HS-5 (cell line): ENCODE measurements around the gene SMIM5.

Source experiments
- DNase-seq: peaks from one replicate; pipeline ENCODE4 v3.0.0-alpha.2; 2012; ENCODE audit warnings: low read depth

Gene SMIM5

GRCh38 chr17:75603123-75603522 is 30.1 kb upstream of the SMIM5 start:
- no peak for DNase-seq

GRCh38 chr17:75604034-75604695 is 29.1 kb upstream of the SMIM5 start:
- no peak for DNase-seq

DNA sequence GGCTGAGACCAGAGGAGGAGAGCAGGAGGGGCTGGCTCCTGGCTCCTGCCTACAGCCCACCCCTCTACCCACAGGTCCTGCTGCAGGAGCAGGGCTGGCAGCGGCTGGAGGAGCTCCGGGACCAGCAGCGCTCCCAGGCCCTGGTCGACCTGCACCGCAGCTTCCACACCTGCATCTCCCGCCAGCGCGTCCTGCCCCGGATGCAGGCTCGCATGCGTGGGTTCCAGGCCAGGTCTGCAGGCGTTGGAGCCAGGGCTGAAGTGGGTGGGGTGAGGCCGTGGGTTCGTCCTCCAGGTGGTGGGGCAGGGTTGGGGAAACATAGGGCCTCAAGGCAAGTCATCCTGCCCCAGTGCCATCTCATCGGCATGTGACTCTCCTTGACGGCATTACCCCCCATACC is 27.4 kb upstream of the SMIM5 start:
- no peak for DNase-seq

DNA sequence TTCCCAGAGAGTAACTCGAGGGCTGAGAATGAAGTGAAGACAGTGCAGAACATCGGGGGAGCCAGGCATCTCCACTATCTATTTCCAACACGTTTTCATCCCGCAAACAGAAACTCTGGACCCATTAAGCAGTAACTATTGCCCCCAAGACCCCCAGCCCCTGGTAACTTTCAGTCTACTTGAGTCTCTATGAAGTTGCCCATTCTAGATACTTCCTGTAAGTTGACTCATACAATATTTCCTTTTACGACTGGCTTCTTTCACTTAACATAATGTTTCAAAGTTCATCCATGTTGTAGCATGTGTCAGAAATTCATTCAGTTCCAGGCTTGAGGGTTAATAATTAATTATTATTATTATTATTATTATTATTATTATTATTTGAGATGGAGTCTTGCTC is 26.1 kb upstream of the SMIM5 start:
- no peak for DNase-seq

- no peak for DNase-seq
These were observed 22.9 kb upstream of the SMIM5 start for GRCh38 chr17:75610103-75610984.

- no peak for DNase-seq
These were observed 21.3 kb upstream of the SMIM5 start for GRCh38 chr17:75611851-75612429.

DNA sequence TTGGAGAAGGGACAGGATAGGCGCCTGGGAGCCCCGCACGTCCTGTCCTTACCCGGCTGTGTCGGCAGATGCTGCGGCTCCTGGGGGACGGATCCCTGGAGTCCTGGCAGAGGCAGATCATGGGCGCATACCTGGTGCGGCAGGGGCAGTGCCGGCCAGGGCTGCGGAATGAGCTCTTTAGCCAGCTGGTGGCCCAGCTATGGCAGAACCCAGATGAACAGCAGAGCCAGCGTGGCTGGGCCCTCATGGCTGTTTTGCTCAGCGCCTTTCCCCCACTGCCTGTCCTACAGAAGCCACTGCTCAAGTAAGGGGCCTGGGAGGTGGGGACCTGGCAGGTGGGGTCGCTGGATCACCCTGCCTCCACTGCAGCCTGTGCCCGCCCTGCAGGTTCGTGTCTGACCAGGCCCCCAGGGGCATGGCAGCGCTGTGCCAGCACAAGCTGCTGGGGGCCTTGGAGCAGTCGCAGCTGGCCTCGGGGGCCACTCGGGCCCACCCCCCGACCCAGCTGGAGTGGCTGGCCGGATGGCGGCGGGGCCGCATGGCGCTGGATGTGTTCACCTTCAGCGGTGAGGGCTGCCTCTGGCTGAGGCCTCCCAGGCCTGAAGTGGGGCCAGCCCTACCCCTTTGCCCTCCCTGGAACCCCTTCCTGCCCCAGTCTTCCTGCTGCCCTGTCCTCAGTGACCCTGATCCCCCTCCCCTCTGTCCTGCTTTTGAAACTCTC is 20.2 kb upstream of the SMIM5 start:
- DNase-seq = no peak

DNA sequence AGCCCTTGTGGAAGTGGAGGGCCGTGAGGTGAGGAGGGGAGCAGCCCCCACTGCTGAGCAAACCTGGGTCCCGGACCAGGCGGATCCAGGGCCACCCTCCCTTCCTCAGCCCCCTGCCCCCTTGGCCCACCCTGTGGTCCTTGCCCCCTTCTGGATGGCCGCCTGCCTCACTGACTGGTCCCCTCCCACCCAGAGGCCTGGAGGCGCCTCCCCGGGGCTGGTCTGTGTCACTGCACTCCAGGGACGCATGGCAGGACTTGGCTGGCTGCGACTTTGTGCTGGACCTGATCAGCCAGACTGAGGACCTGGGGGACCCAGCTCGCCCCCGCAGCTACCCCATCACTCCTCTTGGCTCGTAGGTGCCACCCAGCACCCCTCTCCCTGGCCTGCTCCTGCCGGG is 19.2 kb upstream of the SMIM5 start:
- no peak for DNase-seq

DNA sequence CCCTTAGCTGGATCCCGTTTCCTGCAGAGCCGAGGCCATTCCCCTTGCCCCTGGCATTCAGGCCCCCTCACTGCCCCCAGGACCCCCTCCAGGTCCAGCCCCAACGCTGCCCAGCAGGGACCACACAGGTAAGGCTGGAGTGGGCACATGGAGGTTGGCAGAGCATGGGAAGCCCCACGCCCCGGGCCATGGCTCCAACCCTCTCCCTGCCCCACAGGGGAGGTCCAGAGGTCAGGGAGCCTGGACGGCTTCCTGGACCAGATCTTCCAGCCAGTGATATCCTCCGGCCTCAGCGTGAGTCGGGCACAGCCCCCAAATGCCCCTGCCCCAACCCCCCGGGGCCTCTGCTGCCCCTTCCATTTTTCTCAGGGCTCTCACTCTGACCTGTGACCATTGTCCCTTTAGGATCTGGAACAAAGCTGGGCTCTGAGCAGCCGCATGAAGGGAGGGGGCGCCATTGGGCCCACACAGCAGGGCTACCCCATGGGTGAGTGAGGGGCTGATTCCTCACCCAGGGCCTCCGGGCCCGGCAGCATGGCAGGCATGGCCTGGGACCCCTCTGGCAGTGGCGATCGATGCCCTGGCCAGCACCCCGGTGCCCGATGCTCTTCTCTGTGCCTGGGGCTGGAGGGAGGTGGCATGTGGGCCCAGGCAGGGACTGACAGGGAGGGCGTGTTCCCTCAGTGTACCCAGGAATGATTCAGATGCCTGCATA is 18.5 kb upstream of the SMIM5 start:
- no peak for DNase-seq

GRCh38 chr17:75615301-75615700 is 17.9 kb upstream of the SMIM5 start:
- DNase-seq = no peak

DNA sequence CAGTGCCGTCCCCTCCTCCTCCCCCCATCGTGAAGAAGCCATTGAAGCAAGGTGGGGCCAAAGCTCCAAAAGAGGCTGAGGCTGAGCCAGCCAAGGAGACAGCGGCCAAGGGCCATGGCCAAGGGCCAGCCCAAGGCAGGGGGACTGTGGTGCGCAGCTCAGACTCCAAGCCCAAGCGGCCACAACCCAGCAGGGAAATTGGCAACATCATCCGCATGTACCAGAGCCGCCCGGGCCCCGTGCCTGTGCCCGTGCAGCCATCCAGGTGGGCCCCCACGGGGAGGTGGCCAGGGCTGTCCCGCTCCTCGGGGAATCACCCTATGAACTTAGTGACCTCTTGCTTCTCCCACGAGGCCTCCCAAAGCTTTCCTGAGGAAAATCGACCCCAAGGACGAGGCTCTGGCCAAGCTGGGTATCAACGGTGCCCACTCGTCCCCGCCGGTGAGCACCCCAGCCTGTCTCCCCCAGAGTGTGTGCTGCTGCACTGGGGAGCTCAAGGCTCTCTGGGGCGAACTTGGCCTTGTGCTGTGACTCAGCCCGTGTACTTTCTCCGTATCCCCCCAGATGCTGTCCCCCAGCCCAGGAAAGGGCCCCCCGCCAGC is 16.6 kb upstream of the SMIM5 start:
- no peak for DNase-seq

DNA sequence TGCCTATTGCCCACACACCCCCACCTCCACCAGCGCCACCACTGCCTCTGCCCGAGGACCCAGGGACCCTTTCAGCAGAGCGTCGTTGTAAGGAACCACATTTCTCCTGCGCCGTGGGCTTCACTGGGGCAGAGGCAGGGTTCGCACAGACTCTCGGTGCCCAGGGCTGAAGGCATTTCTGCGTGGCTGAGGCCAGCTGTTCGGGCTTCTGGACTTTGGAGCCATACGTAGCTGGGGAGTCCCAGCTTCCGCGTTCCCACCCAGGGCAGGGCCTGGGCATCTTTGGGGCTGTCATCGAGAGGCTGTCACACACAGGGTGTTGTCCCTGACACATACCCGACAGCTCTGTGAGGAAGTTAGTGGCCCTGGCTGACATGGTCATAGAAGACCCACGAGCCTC is 16.0 kb upstream of the SMIM5 start:
- DNase-seq = no peak

DNA sequence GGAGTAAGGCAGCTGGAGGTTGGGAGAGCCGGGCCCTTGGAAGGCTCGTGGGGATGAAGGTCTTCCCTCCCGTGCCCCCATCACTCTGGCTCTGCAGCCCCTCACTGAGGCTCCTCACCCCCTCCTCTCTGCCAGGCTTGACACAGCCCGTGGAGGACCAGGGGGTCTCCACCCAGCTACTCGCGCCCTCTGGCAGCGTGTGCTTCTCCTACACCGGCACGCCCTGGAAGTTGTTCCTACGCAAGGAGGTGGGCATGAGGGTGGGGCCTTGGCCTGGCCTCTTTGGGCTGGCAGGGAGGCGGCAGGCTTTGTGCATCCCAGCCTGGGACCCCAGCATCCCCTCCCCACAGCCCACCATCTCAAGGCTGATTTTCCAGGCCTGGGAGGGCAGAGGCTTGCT is 15.6 kb upstream of the SMIM5 start:
- no peak for DNase-seq

DNA sequence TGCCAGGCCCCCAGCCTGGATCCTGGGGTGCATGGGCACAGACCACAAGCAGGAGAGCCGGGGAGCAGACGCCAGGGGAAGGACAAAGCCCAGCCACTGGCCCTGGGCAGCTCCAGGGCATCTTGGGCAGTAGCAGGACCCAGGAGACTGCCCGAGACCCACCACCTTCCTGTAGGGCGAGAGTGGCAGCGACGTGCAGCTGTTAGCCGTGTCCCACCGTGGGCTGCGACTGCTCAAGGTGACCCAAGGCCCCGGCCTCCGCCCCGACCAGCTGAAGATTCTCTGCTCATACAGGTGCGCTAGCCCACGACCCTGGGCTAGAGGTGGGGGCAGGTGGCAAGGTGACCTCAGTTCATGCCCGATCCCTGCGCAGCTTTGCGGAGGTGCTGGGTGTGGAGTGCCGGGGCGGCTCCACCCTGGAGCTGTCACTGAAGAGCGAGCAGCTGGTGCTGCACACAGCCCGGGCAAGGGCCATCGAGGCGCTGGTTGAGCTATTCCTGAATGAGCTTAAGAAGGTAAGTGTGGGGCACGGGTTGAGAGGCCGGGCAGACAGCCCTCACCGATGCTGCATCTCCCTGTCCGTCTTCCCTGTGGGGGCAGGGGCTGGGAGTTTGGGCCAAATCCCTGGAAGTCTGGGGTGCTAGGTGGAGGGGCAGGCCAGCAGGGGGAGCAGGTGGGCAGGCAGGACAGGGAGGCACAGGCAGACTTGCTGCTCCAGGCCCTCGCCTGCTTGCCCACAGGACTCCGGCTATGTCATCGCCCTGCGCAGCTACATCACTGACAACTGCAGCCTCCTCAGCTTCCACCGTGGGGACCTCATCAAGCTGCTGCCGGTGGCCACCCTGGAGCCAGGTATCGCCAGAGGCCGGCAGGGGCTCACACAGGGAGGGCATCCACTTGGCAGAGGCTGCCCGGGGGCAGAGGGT is 13.5 kb upstream of the SMIM5 start:
- DNase-seq = no peak

GRCh38 chr17:75621489-75621888 is 11.7 kb upstream of the SMIM5 start:
- no peak for DNase-seq

DNA sequence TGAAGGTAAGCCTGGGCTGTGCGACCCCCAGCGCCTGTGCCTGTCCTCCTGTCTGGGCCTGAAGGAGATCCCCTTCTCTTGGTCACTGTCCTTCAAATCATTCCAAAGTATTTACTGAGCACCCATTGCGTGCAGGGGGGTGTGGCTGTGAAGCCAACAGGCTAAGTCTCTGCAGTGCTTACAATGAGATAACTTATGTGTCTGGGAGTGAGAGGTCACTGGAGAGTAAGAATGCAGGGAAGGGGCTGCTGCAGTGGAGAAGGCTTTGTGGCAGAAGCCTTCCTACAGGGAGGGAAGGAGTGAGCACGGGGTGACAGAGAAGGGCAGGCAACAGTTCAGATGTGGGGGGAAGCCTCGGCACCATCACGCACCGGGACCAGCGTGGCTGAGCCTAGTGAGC is 11.2 kb upstream of the SMIM5 start:
- no peak for DNase-seq

GRCh38 chr17:75622771-75623273 is 10.4 kb upstream of the SMIM5 start:
- no peak for DNase-seq

DNA sequence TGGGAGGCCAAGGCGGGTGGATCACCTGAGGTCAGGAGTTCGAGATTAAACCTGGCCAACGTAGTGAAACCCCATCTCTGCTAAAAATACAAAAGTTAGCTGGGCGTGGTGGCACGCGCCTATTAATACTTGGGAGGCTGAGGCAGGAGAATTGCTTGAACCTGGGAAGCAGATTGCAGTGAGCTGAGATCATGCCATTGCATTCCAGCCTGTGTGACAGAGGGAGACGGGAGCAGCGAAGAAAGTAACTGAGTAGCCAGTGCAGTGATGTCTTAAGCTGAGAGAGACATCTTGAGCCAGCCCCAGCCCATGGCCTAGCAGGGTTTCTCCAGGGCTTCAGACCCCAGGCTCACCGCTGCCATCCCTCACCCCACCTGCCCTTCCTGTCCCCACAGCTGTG is 9.8 kb upstream of the SMIM5 start:
- no peak for DNase-seq

GRCh38 chr17:75624021-75624420 is 9.2 kb upstream of the SMIM5 start:
- no peak for DNase-seq

DNA sequence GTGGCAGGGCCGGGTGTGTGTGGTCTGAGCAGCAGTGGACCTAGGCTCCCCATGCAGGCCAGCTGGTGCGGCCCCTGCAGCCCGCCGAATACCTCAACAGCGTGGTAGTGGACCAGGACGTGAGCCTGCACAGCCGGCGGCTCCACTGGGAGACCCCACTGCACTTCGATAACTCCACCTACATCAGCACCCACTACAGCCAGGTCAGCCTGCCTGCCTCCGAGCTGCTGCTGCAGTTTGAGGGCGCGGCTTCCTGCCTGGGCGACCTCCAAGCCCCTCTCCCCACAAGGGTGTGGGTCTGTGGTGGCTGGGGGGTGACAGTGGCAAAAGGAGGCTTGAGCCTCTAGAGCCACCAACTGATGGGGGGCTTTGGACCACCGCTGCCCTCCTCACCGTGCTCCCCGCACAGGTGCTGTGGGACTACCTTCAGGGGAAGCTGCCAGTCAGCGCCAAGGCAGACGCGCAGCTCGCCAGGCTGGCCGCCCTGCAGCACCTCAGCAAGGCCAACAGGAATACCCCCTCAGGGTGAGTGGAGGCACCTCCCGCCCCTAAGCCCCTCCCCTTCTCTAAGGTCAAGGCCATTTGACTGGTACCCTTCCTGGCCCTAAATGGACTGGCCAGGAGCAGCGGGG is 8.4 kb upstream of the SMIM5 start:
- no peak for DNase-seq
